Stimulated activated CD4-positive, alpha-beta T cell treated with anti-CD3 and anti-CD28 coated beads, Interleukin-1b, Interleukin-23, amount 100 ng/mL, for 4 hours (primary cell): ENCODE measurements around the gene AIP.

Experiments used
- DNase-seq, 2 donors: peaks; one replicate each; pipeline ENCODE4 v3.0.0-alpha.2; 2020; ENCODE audit warnings: low read depth in 2 of 2

AIP gene

GRCh38 chr11:67532889-67533288 lies 50.1 kb downstream of the AIP start:
- no peak for DNase-seq

DNA sequence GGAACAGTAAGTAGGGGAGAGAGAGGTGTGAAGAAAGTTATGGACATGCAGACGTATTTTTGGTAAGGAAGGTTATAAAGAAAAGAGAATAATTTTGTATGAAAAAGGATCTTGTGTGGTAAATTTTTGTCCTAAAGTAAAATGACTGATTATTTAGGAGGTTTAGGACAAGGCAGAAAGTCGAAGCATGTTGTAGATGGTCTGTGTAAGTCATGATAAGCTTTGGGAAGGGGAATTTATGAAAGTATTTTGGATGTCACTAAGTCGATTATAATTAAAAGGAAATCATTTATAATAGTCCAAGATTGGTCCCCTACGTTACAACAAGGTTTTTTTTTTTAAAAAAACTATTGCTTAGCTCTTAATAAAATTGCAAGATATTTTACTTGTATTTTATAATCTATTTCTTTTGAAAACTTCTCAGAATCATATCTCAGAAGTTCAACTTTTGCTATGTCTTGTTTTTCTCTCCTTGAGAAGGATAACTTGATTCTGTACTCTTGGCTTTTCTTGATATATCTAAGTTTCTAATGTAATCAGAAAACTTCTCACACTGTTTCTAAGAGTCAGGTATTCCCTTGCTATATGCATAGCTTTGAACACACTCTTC lies 51.3 kb downstream of the AIP start:
- DNase-seq, result no peak

- no peak for DNase-seq
These were observed 52.7 kb downstream of the AIP start for GRCh38 chr11:67535561-67535960.

GRCh38 chr11:67538306-67538705 lies 55.5 kb downstream of the AIP start:
- DNase-seq, result no peak

DNA sequence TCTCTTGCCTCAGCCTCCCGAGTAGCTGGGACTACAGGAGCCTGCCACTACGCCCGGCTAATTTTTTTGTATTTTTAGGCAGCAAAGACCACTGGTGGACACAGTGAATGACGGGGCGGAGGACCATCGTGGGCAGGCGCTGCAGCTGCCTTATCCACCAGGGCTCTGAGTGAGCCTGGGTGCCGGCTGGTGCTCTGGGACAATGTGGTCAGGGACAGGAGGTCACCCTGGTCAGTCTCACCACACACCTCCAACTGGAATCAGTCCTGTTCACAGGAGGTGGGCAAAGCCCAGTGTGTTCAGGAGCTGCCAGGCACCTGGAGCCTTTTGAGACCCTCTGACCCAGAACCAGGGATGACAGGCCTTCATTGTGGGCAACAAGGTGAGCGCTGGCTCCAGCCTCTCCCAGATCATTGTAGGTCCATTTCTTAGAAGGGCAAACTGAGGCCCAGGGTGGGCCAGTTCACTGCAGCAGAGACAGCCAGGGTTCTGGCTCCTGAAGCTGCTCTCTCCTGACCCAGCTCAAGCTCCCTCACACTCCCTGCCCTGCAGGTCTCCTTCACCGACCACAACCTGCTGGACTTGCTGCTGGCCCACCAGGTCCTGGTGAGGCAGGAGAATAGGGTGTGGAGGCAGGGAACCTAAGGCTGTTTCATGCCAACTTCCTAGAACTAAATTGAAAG lies 56.1 kb downstream of the AIP start:
- no peak for DNase-seq

GRCh38 chr11:67539550-67539949 lies 56.7 kb downstream of the AIP start:
- DNase-seq, result no peak
